ENCODE measurements around the gene SPATA3. TPM values are rescaled to one million over a fixed set of nuclear protein-coding genes. Genes with fewer than 3 reads are reported as not detected.

SPATA3 gene
- total and polyA plus RNA-seq, 2 of the 8 experiments (the other 6 are each of a cell fraction or from before 2014, with no cell fraction given): not detected

GRCh38 chr2:230990131-230990898 is 5.6 kb upstream of the SPATA3 start:
- Histone ChIP-seq H3K18ac (ENCODE audit: extremely low read depth, low read length) (no peak overlapping the region), H3K27ac (ENCODE audit: low read depth, low read length) (no peak overlapping the region), H4K5ac (ENCODE audit: insufficient read length, low read depth, low read length) (no peak overlapping the region), H4K8ac (ENCODE audit: extremely low read depth, insufficient read depth, low read length) (no peak overlapping the region), H3K9ac (replicated peaks in 1 of 4; ENCODE audit: extremely low read depth in 1 of 4, low read depth in 3 of 4, low read length in 3 of 4) (no peak overlapping the region), H3K56ac (replicated peaks; ENCODE audit: insufficient read length, low read depth, low read length) (no peak overlapping the region), H3K36me3 (ENCODE audit: control insufficient read depth in 2 of 4, insufficient read depth in 4 of 4, low read length in 3 of 4) (no peaks in the 10 kb centered on the region), H3K4me1 (replicated peaks in 1 of 4; ENCODE audit: control insufficient read depth in 3 of 4, insufficient read depth in 4 of 4, low read length in 3 of 4) (peaks cover 0 to 6% (median 3%) of the 10 kb centered on the region in 4 experiments; a peak in 5 of 7 replicates), H3K14ac (ENCODE audit: insufficient read length) (no peak overlapping the region), H2BK5ac (ENCODE audit: low read depth, low read length) (no peak overlapping the region), H4K91ac (replicated peaks; ENCODE audit: insufficient read length, low read length) (no peak overlapping the region), H3K4ac (replicated peaks; ENCODE audit: insufficient read length, low read depth, low read length) (no peak overlapping the region), H3K27me3 (replicated peaks in 1 of 4; ENCODE audit: control insufficient read depth in 3 of 4, extremely low read depth in 1 of 4, insufficient read depth in 3 of 4, low read length in 3 of 4) (peaks cover 0 to 4% (median 2%) of the 10 kb centered on the region in 4 experiments; a peak in 2 of 7 replicates), H3K23ac (ENCODE audit: insufficient read length) (no peak overlapping the region), H3K23me2 (ENCODE audit: low read depth, low read length) (no peaks in the 10 kb centered on the region), H2BK120ac (replicated peaks; ENCODE audit: low read depth, low read length) (no peak overlapping the region), H3K79me2 (ENCODE audit: control insufficient read depth in 1 of 2, insufficient read depth in 2 of 2, low read length in 2 of 2) (no peaks in the 10 kb centered on the region), H3K4me2 (ENCODE audit: insufficient read depth in 1 of 2, low read depth in 2 of 2, low read length in 2 of 2) (no peak overlapping the region), H2AK5ac (ENCODE audit: low read depth, low read length) (no peak overlapping the region), H2BK20ac (ENCODE audit: low read length) (no peak overlapping the region), H3K4me3 (ENCODE audit: extremely low read depth in 1 of 4, insufficient read depth in 2 of 4, low read depth in 3 of 4, low read length in 4 of 4) (no peak overlapping the region), H2BK15ac (ENCODE audit: low read length) (no peak overlapping the region), H3K79me1 (ENCODE audit: low read depth, low read length) (no peaks in the 10 kb centered on the region), H3K9me3 (ENCODE audit: insufficient read depth in 2 of 2, low read depth in 1 of 2, low read length in 1 of 2) (no peaks in the 10 kb centered on the region), H2BK12ac (ENCODE audit: low read depth, low read length) (no peak overlapping the region), H4K20me1 (replicated peaks in 1 of 2; ENCODE audit: control insufficient read depth in 1 of 2, insufficient read depth in 2 of 2, low read length in 2 of 2) (no peaks in the 10 kb centered on the region), H2AFZ (ENCODE audit: low read length) (no peak overlapping the region)
- POLR2A ChIA-PET (ENCODE audit: partially characterized antibody): interaction anchor here (1.1 kb wide), 1 partner anchor 10 kb away, joined by 4 read pairs; no protein-coding TSS in a partner anchor
- DNase-seq (ENCODE audit: low read depth in 1 of 2, low spot score in 2 of 2) (no peak), FAIRE-seq (no peak)
- WGBS, 2 experiments (ENCODE audit: extremely low coverage in 1 of 2, insufficient coverage in 1 of 2, insufficient read length in 1 of 2, insufficient replicate concordance in 2 of 2, low coverage in 1 of 2, low lambda C conversion rate in 2 of 2, missing lambda C conversion rate in 1 of 2): 93% methylated on average over 68 of the region's 70 CpGs; no CpG with 5 or more reads in 1 of the 2 experiments
- CTCF ChIA-PET (ENCODE audit: partially characterized antibody): interaction anchor here (0.8 to 11.0 kb wide), 8 partner anchors 10 to 142 kb away, joined by 3 to 136 read pairs (median 28); partner anchors contain the start of gene GPR55
- no peak for TF ChIP-seq POLR2A (IDR thresholded peaks at IDR 0.05; ENCODE audit: control extremely low read depth in 1 of 2, low read depth in 2 of 2, low read length in 2 of 2)
- no peak for TF ChIP-seq FOSL1 (IDR thresholded peaks at IDR 0.05; ENCODE audit: insufficient read depth, low read depth, low read length)
- no peak for TF ChIP-seq SUZ12 (IDR thresholded peaks at IDR 0.05; ENCODE audit: low read length)
- no peak for TF ChIP-seq BRCA1 (IDR thresholded peaks at IDR 0.05; ENCODE audit: low read depth, low read length)
- no peak for TF ChIP-seq SIN3A (conservative IDR thresholded peaks at IDR 0.05 in 1 of 2, IDR thresholded peaks at IDR 0.05 in 1 of 2; ENCODE audit: low read depth in 1 of 2, low read length in 2 of 2)
- no peak for TF ChIP-seq NANOG (IDR thresholded peaks at IDR 0.05; ENCODE audit: insufficient read depth, low read depth, low read length, poor library complexity, severe bottlenecking)
- no peak for TF ChIP-seq GTF2F1 (IDR thresholded peaks at IDR 0.05; ENCODE audit: borderline replicate concordance, low read depth, low read length)
- no peak for TF ChIP-seq JUN (IDR thresholded peaks at IDR 0.05; ENCODE audit: low read depth, low read length)
- TF ChIP-seq TCF12 (IDR thresholded peaks at IDR 0.05; ENCODE audit: low read depth, low read length): no peak
- no peak for TF ChIP-seq SP2 (IDR thresholded peaks at IDR 0.05; ENCODE audit: low read length)
- no peak for TF ChIP-seq CBX8 (IDR thresholded peaks at IDR 0.05; ENCODE audit: borderline replicate concordance, low read depth, low read length)
- TF ChIP-seq NRF1 (IDR thresholded peaks at IDR 0.05; ENCODE audit: low read depth, low read length): no peak
- no peak for TF ChIP-seq CREB1 (IDR thresholded peaks at IDR 0.05)
- TF ChIP-seq SP4 (IDR thresholded peaks at IDR 0.05; ENCODE audit: low read length): no peak
